Measurements from ENCODE around the gene FBXO36. TPM values are rescaled to one million over a fixed set of nuclear protein-coding genes. Genes with fewer than 3 reads are reported as not detected.

The FBXO36 gene
- total and polyA plus RNA-seq, 2 of the 4 experiments (the other 2 are of a cell fraction): 1.3 to 2.2 TPM

GRCh38 chr2:229969921-229970320 is 47.6 kb downstream of the FBXO36 start:
- CTCF ChIA-PET: interaction anchor here (0.6 kb wide), 1 partner anchor 44 kb away, joined by 3 read pairs; no protein-coding TSS in a partner anchor

More at GRCh38 chr2:229969921-229970320, 47.6 kb downstream of the FBXO36 start:
- no peak overlapping the region for H2BK5ac ChIP-seq (ENCODE audit: low read depth, low read length, poor library complexity, severe bottlenecking)
- no peak overlapping the region for H2AK5ac ChIP-seq (ENCODE audit: low read depth, low read length)
- no peak overlapping the region for H2BK120ac ChIP-seq (ENCODE audit: low read depth, low read length)
- H3K18ac ChIP-seq (ENCODE audit: low read depth, low read length): no peak overlapping the region
- no peak overlapping the region for H2BK20ac ChIP-seq (ENCODE audit: low read depth, low read length)
- no peak overlapping the region for H4K8ac ChIP-seq (ENCODE audit: low read depth in 2 of 2, low read length in 2 of 2)
- H2AK9ac ChIP-seq (replicated peaks; ENCODE audit: low read depth, low read length, poor library complexity): no peak overlapping the region
- H3K4me2 ChIP-seq (ENCODE audit: low read depth, low read length): no peak overlapping the region
- no peaks in the 10 kb centered on the region for H3K9me1 ChIP-seq (ENCODE audit: insufficient read depth, low read length)
- no TSS peak for BruUV-seq (replicated peaks)
- WGBS, 2 experiments (ENCODE audit: extremely low coverage in 2 of 2, insufficient read length in 1 of 2): no CpG with 5 or more reads among the region's 3 CpGs
- DNase-seq (no peak), ATAC-seq (ENCODE audit: low read depth) (no peak)
- no peak overlapping the region for H3K4ac ChIP-seq (ENCODE audit: low read depth, low read length)
- dilution Hi-C loops (cut with HindIII; ENCODE audit: low sequenced_read_pairs, unreplicated experiment) (no loop called here), in situ Hi-C loops (cut with MboI; ENCODE audit: low sequenced_read_pairs) (no loop called here), intact Hi-C loops (cut with micrococcal nuclease) (no loop called here)
- H3K56ac ChIP-seq (ENCODE audit: extremely low read depth, insufficient read depth, low read length): no peak overlapping the region
- H3K14ac ChIP-seq (replicated peaks; ENCODE audit: low read depth, low read length): no peak overlapping the region
- no peaks in the 10 kb centered on the region for H3K9me3 ChIP-seq (ENCODE audit: control insufficient read depth, insufficient read depth, low read length)
- POLR2A ChIA-PET (ENCODE audit: unreplicated experiment): no interaction called here
- no peaks in the 10 kb centered on the region for H3K27me3 ChIP-seq (ENCODE audit: control insufficient read depth, insufficient read depth, low read length)
- no peaks in the 10 kb centered on the region for H3K79me1 ChIP-seq (ENCODE audit: low read depth in 1 of 2, low read length in 2 of 2)
- H2BK15ac ChIP-seq (ENCODE audit: low read depth, low read length): no peak overlapping the region
- no peak overlapping the region for H3K4me3 ChIP-seq (ENCODE audit: insufficient read depth, low read depth, low read length)
- H4K20me1 ChIP-seq (ENCODE audit: insufficient read depth, low read length): no peaks in the 10 kb centered on the region
- H4K91ac ChIP-seq (ENCODE audit: insufficient read depth, low read depth, low read length): no peak overlapping the region
- no peak overlapping the region for H4K5ac ChIP-seq (ENCODE audit: low read depth, low read length)
- no peak overlapping the region for H3K27ac ChIP-seq (ENCODE audit: insufficient read depth, low read length)
- peaks cover 2% of the 10 kb centered on the region; the same call in 1 of the 2 replicates for H3K4me1 ChIP-seq (ENCODE audit: control insufficient read depth, insufficient read depth, low read length)
- TF ChIP-seq CHD1 (IDR thresholded peaks at IDR 0.05; ENCODE audit: low read depth, low read length): no peak
- TF ChIP-seq MXI1 (IDR thresholded peaks at IDR 0.05; ENCODE audit: borderline replicate concordance, low read depth, low read length): no peak
- no peak for TF ChIP-seq BHLHE40 (IDR thresholded peaks at IDR 0.05; ENCODE audit: low read depth, low read length)
- TF ChIP-seq ELK1 (IDR thresholded peaks at IDR 0.05; ENCODE audit: borderline replicate concordance, low read depth, low read length): no peak
- H3K23ac ChIP-seq (ENCODE audit: low read depth, low read length): no peak overlapping the region
- H3K36me3 ChIP-seq (ENCODE audit: control insufficient read depth, insufficient read depth, low read length): no peaks in the 10 kb centered on the region
- no peak overlapping the region for H2AFZ ChIP-seq (replicated peaks; ENCODE audit: low read length, poor library complexity)
- H3K9ac ChIP-seq (ENCODE audit: low read depth, low read length): no peak overlapping the region

All from IMR-90 (cell line).